Measurements from ENCODE around the gene MYH16. TPM values are rescaled to one million over a fixed set of nuclear protein-coding genes. Genes with fewer than 3 reads are reported as not detected.
"Not testable (repeated sequence)": the region's sequence is repeated elsewhere in the genome, so short reads cannot be mapped to it uniquely, and the experiment has no call there.

Gene MYH16
- total RNA-seq, 2 donors from 2014 or later, result not detected

GRCh38 chr7:99357701-99358490 is 85.3 kb downstream of the MYH16 start:
- ATAC-seq (no peak), DNase-seq (no peak)
- H3K27me3 Mint-ChIP-seq, result no peaks in the 10 kb centered on the region
- peaks cover 7% of the 10 kb centered on the region for H3K36me3 Mint-ChIP-seq (ENCODE audit: low read depth)
- H3K9me3 ChIP-seq (ENCODE audit: control insufficient read depth, low read length, poor library complexity, severe bottlenecking), result no peaks in the 10 kb centered on the region
- no peak overlapping the region for H3K4me3 Mint-ChIP-seq
- H3K27ac Mint-ChIP-seq, result no peak overlapping the region
- no peaks in the 10 kb centered on the region for H3K4me1 Mint-ChIP-seq

- DNase-seq; H3K9me3 ChIP-seq (ENCODE audit: control insufficient read depth, low read length, poor library complexity, severe bottlenecking); H3K27ac Mint-ChIP-seq; H3K36me3 Mint-ChIP-seq (ENCODE audit: low read depth); H3K27me3 Mint-ChIP-seq; ATAC-seq; H3K4me3 Mint-ChIP-seq; H3K4me1 Mint-ChIP-seq: not testable (repeated sequence)
Observed at GRCh38 chr7:99358521-99358920, 85.9 kb downstream of the MYH16 start.

DNA sequence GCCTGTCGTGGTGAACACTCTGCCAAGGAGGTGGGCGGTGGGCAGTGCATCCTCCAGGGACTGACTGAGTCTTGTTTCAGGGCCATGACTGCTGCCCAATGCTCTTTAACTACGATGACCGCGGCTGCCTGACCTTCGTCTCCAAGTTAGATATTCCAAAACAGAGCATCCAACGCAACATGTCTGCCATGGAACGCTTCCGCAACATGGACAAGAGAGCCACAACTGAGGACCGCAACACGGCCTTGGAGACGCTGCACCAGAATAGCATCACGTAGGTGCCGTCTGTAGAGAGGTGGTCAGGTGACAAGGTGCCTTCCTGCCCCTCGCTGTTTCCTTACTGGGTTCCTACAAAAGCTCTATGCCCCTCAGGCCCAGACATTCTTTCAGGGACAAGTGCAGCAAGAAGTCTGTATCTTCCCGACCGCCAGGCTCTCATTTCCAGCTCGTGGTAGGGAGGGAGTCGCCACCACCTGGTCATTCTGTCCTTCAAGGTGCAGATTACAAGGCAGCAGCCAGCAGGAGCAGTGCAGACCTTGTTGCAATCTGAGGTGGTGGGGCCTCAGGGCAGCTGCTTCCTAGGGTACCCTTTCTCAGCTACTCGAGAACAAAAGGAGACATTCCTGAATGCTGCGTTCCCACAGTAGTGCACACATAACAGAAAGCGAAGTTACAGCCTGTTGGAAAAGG is 87.0 kb downstream of the MYH16 start:
- no peaks in the 10 kb centered on the region for H3K27me3 Mint-ChIP-seq
- H3K36me3 Mint-ChIP-seq (ENCODE audit: low read depth), result peaks cover 7% of the 10 kb centered on the region
- DNase-seq (no peak), ATAC-seq (no peak)
- no peak overlapping the region for H3K4me3 Mint-ChIP-seq
- H3K27ac Mint-ChIP-seq, result no peak overlapping the region
- H3K9me3 ChIP-seq (ENCODE audit: control insufficient read depth, low read length, poor library complexity, severe bottlenecking), result no peaks in the 10 kb centered on the region
- H3K4me1 Mint-ChIP-seq, result no peaks in the 10 kb centered on the region

Other genes starting within 250 kb of the MYH16 start
- 10 to 100 TPM; 30.8 to 39.8 TPM for gene SMURF1, start 128.7 kb upstream of the MYH16 start, total RNA-seq
- not detected for gene KPNA7, start 64.7 kb upstream of the MYH16 start, total RNA-seq
- 10 to 100 TPM; 29.2 to 37.7 TPM for gene ARPC1A, start 53.1 kb downstream of the MYH16 start, total RNA-seq
- gene ARPC1B, start 101.9 kb downstream of the MYH16 start, total RNA-seq, result 100 to 1,000 TPM; 185 to 220 TPM
- 10 to 100 TPM; 38.5 to 42.7 TPM for gene PDAP1, start 135.8 kb downstream of the MYH16 start, total RNA-seq
- 100 to 1,000 TPM; 170 to 175 TPM for gene BUD31, start 136.1 kb downstream of the MYH16 start, total RNA-seq
- 1 to 10 TPM; 3.6 to 3.8 TPM for gene PTCD1, start 166.0 kb downstream of the MYH16 start, total RNA-seq
- 10 to 100 TPM; 35.0 to 42.9 TPM for gene CPSF4, start 166.1 kb downstream of the MYH16 start, total RNA-seq
- 100 to 1,000 TPM in 1 of 2 donors, 10 to 100 TPM in 1; 83.3 to 103 TPM for gene ATP5MF, start 193.3 kb downstream of the MYH16 start, total RNA-seq
- gene ZNF789, start 200.1 kb downstream of the MYH16 start, total RNA-seq, result 10 to 100 TPM; 12.5 to 18.1 TPM
- 100 to 1,000 TPM; 189 to 198 TPM for gene ZNF394, start 227.4 kb downstream of the MYH16 start, total RNA-seq
- 1 to 10 TPM; 4.4 to 4.6 TPM for gene ZKSCAN5, start 231.8 kb downstream of the MYH16 start, total RNA-seq